CD4-positive, alpha-beta T cell treated with Interleukin-1 beta for 1 hour (primary cell): ENCODE data around the gene NPEPPS.
"Not testable (repeated sequence)": the region's sequence is repeated elsewhere in the genome, so short reads cannot be mapped to it uniquely, and the experiment has no call there.

Source experiments
- DNase-seq, 2 donors: peaks; one replicate each; pipeline ENCODE4 v3.0.0-alpha.2; 2020 to 2022

Gene NPEPPS, protein sequence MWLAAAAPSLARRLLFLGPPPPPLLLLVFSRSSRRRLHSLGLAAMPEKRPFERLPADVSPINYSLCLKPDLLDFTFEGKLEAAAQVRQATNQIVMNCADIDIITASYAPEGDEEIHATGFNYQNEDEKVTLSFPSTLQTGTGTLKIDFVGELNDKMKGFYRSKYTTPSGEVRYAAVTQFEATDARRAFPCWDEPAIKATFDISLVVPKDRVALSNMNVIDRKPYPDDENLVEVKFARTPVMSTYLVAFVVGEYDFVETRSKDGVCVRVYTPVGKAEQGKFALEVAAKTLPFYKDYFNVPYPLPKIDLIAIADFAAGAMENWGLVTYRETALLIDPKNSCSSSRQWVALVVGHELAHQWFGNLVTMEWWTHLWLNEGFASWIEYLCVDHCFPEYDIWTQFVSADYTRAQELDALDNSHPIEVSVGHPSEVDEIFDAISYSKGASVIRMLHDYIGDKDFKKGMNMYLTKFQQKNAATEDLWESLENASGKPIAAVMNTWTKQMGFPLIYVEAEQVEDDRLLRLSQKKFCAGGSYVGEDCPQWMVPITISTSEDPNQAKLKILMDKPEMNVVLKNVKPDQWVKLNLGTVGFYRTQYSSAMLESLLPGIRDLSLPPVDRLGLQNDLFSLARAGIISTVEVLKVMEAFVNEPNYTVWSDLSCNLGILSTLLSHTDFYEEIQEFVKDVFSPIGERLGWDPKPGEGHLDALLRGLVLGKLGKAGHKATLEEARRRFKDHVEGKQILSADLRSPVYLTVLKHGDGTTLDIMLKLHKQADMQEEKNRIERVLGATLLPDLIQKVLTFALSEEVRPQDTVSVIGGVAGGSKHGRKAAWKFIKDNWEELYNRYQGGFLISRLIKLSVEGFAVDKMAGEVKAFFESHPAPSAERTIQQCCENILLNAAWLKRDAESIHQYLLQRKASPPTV

DNA sequence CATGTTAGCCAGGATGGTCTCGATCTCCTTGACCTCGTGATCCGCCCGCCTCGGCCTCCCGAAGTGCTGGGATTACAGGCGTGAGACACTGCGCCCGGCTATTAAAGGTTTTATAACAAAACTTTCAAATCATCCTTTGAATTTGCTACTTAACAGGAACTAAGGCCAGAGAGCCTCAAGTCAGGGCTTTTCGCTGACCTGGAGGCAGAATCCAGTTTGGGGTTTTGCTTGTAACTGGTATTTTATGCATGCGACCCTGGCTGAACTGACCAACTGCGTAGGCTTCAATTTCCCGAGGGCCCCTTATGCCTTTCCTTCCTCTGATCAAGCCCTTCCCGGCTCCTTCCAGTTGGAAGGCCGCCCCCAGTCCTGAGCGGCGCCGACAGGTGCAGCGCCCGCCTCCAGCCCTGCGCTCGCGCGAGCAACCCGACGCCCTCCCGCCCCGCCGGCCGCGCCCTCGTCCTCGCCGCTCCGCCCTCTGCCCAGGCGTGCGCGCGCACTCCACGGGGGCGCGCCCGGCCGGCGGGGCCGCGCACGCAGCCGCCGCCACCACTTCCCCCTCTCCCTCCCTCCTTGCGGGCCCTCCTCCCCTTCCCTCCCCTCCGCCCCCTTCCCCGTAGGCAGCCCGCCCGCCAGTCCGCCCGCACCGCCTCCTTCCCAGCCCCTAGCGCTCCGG lies at the start of gene NPEPPS:
Gene NPEPPS, plus strand, starts transcription at position 552 of the 676 bp plus-strand sequence. CDS start 193 bp downstream, outside the sequence.
- peak; percentile 93 for DNase-seq

DNA sequence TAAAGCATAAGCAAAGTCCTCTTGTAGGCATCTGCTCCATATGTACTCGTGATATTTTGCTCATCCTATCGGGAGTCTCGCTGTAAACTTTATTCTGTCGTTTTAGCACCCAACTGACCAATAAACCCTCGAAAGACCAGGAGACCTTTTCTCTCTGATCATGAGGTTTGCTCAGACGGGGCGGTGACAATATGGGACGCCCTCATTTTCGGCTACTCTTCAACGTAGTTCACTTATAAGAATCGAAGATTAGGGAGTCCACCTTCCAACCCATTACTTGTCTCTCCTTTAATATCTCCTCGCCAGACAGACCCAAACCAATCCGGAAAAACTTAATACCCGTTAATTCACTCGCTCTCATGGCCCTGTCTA lies 39.1 kb upstream of the NPEPPS start:
- DNase-seq: peak in 1 of 2 donors; percentile 1

DNA sequence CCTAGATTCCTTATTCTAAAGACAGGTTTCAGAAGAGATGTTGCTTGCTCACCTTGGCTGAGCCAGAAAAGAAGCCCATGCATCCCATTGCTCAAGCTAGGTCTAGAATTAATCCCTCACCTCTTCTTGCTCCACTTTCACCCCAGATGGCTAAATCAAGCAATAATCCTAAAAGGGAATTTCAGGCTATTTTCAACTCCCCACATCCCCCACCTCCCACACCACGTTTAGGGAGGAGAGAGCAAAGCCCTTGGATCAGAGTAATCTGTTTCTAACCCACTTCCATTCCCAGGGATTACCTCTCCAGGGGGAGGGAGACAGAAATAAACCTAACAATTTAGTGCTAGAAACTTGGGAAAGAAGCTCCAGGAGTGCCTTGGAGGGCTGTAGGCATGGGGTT lies 31.8 kb upstream of the NPEPPS start:
- not testable (repeated sequence) for DNase-seq

DNA sequence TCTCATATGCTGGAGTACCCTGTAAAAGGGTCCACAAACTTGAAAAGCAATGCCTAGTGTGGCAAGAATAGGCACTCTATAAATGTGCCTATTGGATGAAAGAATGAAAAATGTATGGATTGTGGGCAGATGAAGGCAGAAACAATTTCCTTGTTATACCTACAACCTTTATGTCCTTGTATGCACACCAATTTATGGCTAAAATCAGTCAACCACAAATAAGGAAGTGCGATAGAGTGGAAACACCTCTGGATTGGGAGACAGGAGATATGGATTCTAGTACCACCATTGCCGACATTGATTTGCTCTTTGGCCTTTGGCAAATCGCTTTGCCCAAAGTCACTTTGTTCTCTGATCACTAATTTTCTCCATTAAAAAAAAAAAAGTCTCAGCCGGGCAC lies 31.4 kb upstream of the NPEPPS start:
- not testable (repeated sequence) for DNase-seq

DNA sequence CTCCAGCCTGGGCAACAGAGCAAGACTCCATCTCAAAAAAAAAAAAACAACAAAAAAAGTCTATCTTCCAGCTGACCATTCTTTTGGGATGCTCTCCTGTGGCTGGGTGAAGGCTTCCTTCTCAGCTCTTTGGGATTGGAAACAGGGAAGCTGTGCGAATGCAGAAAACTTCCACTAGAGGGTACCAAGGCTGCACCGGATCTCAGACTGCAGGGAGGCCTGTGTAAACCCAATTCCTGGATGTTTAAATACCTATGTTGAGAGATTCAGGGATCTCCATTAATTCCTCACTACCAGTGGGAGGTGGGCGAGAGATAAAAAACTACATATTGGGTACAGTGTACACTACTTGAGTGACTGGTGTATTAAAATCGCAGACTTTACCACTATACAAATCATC lies 30.3 kb upstream of the NPEPPS start:
- not testable (repeated sequence) for DNase-seq

DNA sequence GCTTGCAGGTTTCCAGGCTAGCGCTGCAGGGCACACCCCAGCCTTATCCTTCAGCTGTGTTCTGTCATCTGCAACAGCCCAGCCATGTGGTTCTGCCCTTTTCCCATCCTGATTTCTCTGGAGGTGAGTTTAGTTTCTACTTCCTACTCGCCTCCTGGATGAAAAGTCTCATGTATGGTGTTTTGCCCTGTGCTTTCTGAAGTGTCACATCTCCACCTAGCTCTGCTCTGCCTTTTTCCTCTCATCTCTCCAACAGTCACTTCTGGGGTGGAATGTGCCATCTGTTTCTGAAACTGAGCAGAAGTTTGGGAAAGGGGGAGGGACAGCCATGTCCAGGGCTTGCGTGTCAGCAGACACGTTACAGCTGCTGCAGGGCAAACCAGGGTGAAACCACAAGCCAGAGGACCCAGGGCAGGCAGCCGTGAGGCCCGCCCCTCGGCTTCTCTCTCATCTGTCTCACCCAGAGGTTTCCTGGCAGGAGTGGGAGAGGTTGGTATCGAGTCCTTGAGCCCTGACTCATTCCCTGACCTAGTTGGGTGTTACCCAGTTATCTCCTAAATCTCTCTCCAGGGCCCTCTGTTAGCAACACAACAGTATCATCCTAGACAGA lies 28.7 kb upstream of the NPEPPS start:
- not testable (repeated sequence) for DNase-seq

DNA sequence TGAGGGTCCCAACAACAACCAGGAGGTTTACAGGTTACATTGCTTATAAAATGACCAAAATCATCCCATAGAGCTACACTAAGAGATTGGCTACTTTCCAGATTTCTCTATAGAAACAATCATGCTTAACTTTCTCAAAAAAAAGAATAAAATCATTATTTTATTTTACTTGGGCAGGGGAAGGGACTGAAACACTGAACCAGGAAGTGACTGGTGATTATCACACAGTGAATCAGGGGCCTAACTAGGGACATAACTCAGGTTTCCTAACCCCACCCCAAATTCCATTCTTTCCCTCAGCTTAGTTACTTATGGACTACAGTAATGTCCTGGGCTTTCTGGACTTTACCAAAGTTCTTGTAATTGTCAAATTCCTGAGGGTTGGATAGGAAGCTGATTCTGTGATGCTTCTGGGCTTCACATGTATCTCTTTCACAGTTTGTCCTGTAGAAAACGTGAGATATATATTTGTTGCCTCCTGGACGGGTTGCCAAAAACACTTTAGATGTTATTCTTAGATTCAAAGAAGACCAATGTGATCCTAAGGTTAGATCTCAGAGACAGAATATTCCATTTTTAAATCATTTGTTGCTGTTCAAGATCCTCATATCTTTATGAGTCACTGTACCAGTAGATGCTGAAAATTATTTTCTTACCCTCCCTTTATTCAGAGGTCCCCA lies 28.0 kb upstream of the NPEPPS start:
- not testable (repeated sequence) for DNase-seq

DNA sequence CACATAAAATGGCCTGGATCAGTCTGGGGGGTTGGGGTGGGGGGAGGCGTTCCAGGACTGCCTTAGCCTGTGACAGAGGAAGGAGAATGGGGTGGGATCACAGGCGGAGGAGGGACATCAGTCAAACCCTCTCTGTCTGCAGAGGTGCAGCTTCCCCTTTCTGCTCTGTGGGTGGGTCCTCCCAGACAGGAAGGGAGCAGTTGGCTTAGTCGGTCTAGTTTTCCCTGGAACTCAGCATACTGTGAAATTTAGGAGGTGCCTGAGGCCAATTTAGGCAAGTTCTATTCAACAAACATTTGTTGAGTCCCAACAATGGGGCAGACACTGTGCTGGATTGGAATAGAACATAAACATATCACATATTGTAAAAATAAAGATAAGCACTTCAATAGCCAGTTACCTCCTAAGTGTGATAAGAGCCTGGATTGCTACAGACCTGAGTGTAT lies 19.2 kb upstream of the NPEPPS start:
- DNase-seq: not testable (repeated sequence)

DNA sequence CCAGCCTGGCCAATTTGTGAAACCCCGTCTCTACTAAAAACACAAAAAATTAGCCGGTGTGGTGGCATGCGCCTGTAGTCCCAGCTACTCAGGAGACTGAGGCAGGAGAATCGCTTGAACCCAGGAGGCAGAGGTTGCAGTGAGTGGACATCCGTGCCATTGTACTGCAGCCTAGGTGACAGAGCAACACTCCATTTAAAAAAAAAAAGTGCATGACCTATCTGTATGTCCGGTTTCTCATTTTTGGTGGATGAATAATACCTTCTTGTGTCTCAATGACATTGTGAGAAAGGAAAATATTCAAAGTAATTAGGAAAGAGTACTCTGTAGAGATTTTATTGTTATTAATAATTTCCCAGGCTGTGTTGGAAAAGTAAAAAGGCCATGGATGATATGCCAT lies 17.6 kb upstream of the NPEPPS start:
- not testable (repeated sequence) for DNase-seq

DNA sequence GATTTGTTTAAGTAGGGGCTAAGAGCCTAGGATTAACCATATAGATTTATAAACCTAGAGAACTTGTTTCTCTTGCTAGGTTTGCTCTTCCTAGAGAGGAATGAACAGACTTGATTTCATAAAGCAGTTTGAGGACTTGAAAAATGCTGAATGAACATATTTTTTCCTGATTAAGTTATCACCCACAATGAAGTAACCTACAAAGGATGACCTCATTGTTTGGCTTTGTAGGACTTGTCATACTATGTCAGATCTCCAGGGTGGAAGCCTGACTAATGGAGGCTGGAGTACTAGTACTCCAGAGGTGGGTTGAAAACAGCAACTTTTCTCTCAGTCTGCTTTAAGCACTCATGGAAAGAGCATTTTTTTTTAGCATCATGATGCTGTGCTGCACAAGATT lies 12.0 kb upstream of the NPEPPS start:
- not testable (repeated sequence) for DNase-seq

DNA sequence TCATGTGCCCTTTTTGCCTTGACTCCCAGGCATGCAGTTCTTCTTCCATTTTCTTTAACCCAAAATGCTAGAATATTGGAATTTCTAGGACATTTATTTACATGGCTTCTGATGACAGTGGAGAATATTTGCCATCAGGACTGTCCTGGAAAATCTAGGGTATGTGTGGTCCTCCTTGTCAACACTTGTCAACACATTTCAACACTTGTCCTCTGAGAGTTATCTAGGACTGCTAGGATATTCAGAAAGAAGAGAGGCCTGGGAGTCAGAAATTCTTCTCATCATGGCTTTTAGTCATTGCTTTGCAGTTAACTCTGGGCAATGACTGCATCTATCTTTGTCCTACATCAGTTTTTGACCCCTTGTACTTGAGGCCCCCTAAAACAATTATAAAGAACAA lies 11.5 kb upstream of the NPEPPS start:
- DNase-seq: not testable (repeated sequence)

DNA sequence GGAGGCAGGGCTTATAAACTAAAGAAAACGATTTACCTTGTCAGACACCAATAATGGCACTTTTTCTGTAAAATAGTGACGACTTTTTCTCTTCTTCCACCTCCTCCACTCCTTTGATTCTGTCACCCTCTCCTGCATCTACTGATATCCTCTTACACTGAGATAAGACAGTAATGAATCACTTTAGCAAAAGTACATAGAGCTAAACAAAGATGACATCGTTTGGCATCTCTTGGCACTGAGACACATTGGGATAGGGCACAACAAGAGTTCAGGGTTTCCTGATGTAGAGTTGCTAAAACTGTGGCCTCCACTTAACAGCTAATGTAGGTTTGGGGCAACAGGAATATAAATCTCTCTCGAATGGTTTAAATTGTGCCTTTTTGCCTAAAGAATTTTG lies 10.6 kb upstream of the NPEPPS start:
- not testable (repeated sequence) for DNase-seq

DNA sequence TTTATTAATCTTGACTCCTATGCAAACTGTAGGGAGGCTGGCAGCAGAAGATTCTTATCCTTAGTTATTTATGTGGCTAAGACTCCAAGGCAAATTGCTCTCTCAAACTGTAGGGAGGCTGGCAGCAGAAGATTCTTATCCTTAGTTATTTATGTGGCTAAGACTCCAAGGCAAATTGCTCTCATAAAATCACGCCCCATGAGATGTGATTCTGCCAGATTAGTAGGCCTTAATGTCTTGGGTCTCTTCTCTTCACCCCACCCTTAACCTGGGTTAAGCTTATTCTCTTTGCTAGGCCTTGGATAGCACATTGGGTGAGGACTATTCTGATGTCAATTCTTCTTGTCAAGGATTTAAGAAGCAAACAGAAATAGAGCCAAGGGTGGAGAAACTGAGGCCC lies 9.5 kb upstream of the NPEPPS start:
- not testable (repeated sequence) for DNase-seq

DNA sequence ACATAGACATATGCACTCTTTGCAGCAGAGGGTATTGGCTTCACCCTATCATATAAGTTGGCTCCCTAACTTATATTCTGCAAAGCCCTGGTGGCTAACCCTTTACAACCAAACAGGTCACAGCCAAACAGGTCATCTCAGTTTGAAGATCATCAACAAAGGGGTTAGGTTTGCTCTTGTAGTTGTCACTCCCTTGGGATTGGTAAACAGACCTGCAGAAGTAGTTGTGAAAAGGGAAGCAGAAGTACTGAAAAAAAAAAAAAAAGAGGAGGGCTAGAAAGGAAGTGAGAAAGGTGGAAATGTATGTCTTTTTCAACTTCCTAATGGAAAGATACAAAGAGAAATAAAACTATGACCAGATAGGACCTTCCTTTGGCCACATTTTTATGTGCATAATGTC lies 8.6 kb upstream of the NPEPPS start:
- not testable (repeated sequence) for DNase-seq

DNA sequence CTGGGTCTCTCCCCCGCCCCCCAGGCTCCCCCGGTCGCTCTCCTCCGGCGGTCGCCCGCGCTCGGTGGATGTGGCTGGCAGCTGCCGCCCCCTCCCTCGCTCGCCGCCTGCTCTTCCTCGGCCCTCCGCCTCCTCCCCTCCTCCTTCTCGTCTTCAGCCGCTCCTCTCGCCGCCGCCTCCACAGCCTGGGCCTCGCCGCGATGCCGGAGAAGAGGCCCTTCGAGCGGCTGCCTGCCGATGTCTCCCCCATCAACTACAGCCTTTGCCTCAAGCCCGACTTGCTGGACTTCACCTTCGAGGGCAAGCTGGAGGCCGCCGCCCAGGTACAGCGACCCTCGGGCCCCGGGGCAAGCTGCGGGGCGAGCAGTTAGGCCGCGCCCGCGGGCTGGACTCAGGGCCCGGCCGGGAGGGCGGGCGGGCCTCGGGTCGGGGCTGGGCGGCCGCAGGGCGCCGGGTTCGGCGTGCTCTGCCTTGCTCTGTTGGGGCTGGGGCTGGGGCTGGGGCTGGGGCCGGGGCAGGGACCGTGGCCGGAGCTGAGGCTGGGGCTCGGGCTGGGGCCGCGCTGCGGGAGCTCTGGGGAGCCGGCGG lies 419 bp downstream of the NPEPPS start:
- DNase-seq: peak in 1 of 2 donors; percentile 10

DNA sequence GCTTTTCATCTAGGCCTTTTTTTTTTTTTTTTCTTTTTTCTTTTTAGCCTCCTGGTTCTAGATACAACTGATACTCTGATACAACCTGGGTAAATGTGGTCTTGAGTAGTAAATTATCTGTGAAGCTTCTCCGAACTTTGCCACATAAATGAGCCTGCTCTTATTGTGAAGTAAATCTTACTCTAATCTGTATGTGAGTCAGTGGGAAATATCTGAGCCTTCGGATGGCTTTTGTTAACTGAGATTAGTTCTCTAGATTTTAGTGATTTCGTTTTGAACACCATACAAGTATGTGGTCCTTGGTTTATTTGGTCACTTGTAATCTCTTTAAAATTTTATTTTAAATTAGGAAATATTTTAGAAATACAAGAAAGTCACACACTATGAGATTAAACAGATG lies 8.2 kb downstream of the NPEPPS start:
- DNase-seq: not testable (repeated sequence)

DNA sequence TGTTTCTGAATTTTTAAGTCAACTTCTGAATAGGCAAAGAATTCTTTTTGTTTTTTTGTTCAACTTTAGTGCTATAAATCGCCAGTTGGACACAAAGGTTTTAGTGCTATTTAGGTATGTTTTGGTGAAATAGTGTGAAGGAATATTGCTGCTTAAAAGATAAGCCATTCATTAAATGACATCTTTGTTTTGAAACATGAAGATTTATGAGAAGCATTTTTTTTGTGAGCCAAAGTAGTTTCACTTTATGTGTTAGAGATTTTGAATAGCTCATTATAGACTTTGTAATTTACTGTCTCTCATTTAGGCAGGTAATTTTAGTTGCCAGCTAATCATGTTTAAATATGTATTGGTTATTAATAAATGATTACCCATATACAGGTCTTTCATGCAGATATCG lies 10.8 kb downstream of the NPEPPS start:
- not testable (repeated sequence) for DNase-seq

DNA sequence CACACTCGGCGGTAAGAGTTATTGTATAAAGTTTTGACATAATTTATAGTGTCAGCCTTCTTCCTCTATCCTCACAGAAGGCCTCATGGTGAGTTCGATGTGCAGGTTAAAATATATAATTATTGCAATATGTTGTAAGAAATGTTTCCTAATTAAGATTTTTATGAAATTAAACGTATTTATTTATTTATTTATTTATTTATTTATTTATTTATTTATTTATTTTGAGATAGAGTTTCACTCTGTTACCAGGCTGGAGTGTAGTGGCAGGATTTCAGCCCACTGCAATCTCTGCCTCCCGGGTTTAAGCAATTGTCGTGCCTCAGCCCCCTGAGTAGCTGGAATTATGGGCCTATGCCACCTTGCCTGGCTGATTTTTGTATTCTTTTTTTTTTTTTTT lies 13.4 kb downstream of the NPEPPS start:
- DNase-seq: not testable (repeated sequence)

DNA sequence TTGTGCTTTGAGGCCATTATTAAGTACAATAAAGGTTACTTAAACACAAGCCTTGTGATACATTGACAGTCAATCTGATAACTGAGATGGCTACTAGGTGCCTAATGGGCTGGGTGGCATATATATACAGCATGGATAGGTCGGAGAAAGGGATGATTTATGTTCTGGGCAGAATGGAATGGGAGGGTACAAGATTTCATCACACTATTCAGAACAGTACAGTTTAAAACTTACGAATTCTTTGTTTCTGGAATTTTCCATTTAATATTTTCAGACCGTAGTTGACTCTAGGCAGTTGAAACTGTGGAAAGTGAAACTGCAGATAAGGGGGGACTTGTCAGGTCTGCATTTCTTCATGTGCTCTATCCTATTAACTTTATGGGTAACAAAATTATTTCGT lies 23.8 kb downstream of the NPEPPS start:
- DNase-seq: not testable (repeated sequence)

DNA sequence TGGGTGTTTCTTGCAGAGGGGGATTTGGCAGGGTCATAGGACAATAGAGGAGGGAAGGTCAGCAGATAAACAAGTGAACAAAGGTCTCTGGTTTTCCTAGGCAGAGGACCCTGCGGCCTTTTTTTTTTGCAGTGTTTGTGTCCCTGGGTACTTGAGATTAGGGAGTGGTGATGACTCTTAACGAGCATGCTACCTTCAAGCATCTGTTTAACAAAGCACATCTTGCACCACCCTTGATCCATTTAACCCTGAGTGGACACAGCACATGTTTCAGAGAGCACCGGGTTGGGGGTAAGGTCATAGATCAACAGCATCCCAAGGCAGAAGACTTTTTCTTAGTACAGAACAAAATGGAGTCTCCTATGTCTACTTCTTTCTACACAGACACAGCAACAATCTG lies 25.2 kb downstream of the NPEPPS start:
- not testable (repeated sequence) for DNase-seq

DNA sequence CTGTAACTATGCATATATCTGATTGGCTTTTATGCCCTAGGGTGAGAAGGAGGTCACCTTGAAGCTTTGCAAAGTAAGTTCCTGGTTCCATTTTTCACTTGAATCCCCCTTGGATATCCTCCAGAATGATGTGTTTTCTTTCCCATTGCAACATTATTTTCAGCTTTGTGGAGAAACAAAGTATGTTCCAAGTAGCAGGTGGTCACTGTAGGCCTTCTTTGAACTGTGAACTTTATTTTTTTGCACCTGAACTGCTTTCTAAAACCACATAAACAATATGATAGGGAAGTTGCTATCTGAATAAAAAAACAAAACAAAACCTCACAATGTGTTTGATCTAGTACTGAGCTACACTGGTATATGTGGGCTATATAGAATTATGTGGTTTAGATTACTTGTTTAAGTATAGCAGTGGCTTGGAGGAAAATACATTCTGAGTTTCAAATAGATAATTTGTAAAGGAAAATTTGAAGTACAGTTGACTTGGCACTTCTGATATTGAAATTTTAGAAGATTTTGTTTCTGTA lies 29.7 kb downstream of the NPEPPS start:
- DNase-seq: not testable (repeated sequence)
